Middle frontal gyrus (tissue), 1 donor: ENCODE results near the gene DNAH9.

Experiments used
- DNase-seq: peaks from one replicate; pipeline ENCODE4 v3.0.0-alpha.2; 2015; ENCODE audit warnings: low spot score; ENCODE audit errors: extremely low spot score

Gene DNAH9

GRCh38 chr17:11610999-11611566, 12.8 kb downstream of the DNAH9 start:
- no peak for DNase-seq

GRCh38 chr17:11612956-11613355, 14.7 kb downstream of the DNAH9 start:
- DNase-seq = no peak

- no peak for DNase-seq
These were observed 20.7 kb downstream of the DNAH9 start for GRCh38 chr17:11618861-11619566.

DNA sequence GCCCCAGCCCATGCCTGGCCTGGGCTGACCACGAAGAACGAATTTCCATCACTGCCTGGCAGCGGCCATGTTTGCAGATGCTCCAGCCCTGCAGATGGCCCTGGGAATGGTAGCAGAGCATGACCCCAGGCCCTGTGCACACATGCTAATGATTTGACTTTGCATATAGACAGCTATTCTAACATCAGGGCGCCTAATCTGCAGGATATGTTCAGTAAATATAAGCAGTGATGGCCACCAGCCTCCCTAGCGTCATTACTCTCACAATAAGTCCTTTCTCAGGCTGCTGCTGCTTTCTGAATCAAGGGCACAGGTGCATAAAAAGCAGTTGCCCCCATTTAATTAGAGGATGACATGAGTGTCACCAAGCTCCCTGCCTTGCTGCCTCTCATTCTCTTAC, 24.2 kb downstream of the DNAH9 start:
- DNase-seq = no peak

GRCh38 chr17:11624976-11625375, 26.7 kb downstream of the DNAH9 start:
- DNase-seq = no peak

GRCh38 chr17:11625878-11626277, 27.6 kb downstream of the DNAH9 start:
- no peak for DNase-seq

- no peak for DNase-seq
These were observed 29.2 kb downstream of the DNAH9 start for GRCh38 chr17:11627301-11627940.

- no peak for DNase-seq
These were observed 30.1 kb downstream of the DNAH9 start for GRCh38 chr17:11628374-11628773.

DNA sequence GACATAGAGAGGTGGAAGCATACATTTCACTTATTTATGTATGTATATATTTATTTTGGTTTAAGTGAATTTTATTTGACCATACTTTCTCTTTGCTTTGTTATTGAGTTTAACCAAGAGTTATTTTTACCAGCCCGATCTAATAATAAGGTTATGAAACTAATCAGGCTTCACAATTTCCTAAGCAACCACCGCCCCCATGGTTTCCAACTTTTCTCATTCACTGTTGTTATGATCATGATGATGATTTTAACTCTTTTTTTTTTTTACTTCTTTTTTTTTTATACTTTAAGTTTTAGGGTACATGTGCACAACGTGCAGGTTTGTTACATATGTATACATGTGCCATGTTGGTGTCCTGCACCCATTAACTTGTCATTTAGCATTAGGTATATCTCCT, 30.6 kb downstream of the DNAH9 start:
- DNase-seq = no peak

DNA sequence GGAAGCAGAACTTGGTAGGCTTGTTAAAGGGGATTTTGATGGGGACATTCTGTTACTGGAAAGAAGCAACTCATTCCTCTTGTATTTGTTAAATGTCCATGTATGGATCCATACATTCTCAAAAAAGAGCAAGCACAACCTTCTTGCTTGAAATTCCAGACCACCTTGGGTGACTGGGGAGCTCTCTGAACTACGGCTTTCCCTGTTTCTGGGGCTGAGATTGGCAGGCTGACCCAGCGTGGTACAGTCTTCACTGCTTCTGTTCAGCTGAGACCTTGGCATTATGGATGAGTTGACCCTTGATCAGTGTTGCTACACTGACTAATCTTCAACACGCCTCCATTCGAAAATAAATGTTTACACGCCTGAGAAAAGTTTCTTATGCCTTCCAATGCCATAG, 38.5 kb downstream of the DNAH9 start:
- DNase-seq = no peak

GRCh38 chr17:11637796-11638195, 39.5 kb downstream of the DNAH9 start:
- no peak for DNase-seq

- DNase-seq = no peak
These were observed 40.5 kb downstream of the DNAH9 start for GRCh38 chr17:11638700-11639265.

- DNase-seq = no peak
These were observed 41.6 kb downstream of the DNAH9 start for GRCh38 chr17:11639736-11640462.

DNA sequence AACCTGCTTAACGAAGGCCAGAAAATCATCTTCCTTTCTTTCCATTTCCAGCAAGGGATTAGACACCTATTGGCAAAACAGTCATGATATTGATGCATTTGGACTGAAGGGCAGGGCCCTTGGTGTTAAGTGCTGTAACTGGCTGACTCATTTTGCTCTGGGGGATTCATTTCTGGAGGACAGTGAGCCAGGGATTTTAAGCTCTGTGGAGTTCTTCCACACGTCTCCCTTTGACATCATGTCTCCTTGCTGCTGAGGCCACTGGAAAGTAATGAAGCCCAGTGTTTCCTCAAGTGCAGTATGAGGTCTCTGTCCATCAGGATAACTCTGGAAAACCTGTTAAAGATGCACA, 42.2 kb downstream of the DNAH9 start:
- DNase-seq = no peak

- no peak for DNase-seq
These were observed 43.4 kb downstream of the DNAH9 start for GRCh38 chr17:11641521-11642275.

- peak; percentile 14 for DNase-seq
These were observed 44.4 kb downstream of the DNAH9 start for GRCh38 chr17:11642655-11643054.

- no peak for DNase-seq
These were observed 45.6 kb downstream of the DNAH9 start for GRCh38 chr17:11643851-11644250.

DNA sequence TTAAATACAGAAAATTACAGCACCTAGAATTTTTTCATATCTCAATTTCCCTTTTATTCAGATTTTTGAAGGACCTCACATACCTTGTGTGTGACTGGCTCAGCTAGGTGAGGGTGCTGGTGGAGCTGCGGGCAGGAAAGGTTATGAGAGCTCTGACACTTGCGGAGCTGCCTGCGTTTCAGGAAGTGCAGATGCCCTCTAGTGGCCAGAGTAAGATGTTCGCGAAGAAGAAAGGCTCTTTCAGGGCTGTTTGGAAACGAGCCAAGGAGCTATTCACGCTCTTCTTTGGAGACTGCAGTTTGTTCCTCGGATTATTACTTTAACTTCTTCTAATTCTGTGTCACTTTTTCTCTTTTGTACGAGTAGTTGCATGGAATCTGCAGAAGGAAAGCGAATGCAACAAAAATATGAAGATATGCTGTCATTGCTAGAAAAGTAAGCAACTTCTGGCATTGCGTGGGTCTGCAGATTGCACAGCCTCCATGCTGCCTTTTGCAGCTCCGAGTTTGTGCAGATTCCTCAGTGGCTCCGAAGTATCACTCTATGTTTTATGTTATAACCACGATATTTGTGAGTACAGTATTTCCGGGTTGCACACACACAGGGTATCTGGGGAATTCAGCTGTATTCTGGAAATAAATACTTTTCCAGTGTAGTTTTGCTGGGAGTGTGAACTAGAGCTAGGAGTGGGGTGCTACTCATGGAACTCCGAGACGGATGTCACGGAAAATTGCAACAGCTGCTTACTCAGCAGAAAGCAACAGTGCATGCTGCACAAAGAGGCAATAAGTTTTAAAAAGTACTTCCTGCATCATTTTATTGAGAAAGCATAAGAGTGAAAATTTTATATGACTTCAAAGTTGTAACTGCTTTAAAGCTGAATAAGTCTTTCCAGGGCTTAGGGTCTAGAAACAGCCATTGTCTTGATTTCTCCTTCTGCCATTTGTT, 46.3 kb downstream of the DNAH9 start:
- DNase-seq = peak; percentile 77

DNA sequence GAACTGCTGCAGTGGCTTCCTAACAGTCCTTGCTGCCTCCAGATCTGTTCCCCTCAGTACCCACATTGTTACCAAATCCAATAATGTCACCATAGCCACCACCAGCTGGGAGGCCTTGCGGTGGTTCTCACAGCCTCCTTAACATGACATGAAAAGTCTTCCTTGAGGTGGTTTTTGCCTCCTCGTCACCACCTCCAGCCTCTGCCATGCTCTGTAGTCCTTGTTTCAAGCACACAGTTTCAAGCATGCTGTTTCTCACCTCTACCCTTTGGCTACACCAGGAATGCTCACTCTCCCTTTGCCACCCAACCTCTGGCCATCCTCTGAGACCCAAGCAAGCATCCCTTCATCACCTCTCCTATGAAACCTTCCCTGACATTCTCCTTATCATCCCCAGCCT, 47.2 kb downstream of the DNAH9 start:
- DNase-seq = no peak

DNA sequence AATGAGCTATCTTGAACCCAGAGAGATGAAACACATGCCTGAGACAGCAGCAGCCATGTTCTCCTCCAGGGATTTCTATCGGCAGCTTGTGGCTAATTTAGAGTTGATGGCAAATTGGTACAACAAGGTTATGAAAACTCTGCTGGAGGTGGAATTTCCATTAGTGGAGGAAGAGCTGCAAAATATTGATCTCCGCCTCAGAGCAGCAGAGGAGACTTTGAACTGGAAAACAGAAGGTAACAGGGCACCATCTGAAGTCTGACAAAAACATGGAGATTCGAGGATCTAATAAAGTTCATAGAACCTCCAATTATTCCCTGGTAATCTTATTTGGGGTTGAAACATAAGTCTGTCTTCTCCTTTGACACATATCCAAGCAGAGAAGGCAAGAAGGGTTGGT, 52.8 kb downstream of the DNAH9 start:
- no peak for DNase-seq
